Small intestine (tissue), 7 donors: ENCODE measurements around the gene SDCBP2. TPM values are rescaled to one million over a fixed set of nuclear protein-coding genes. Genes with fewer than 3 reads are reported as not detected.

Experiments used
- DNase-seq, 2 donors: peaks; one replicate each; pipeline versions ENCODE4 v3.0.0 to v3.0.0-alpha.2; 2013
- FAIRE-seq: peaks from 2 replicates; lab custom pipeline; 2012; peaks lifted over from hg19 to GRCh38; lab: Jason Lieb, UNC
- H3K27ac ChIP-seq, 3 donors: one replicate each; pipeline ENCODE4 v1.5.1; 2013; ENCODE audit warnings: low read length in 2 of 3, mild to moderate bottlenecking in 2 of 3, control low read depth in 1 of 3, inconsistent platforms in 1 of 3, low read depth in 1 of 3, moderate library complexity in 1 of 3
- H3K27me3 ChIP-seq, 3 donors: one replicate each; pipeline ENCODE4 v1.6.1; 2013; ENCODE audit warnings: low read length in 3 of 3, inconsistent platforms in 1 of 3; ENCODE audit not compliant: control insufficient read depth in 3 of 3, insufficient read depth in 3 of 3
- H3K36me3 ChIP-seq, 3 donors: one replicate each; pipeline ENCODE4 v1.6.1; 2013; ENCODE audit warnings: low read length in 3 of 3, inconsistent platforms in 1 of 3, low read depth in 1 of 3, mild to moderate bottlenecking in 1 of 3, moderate library complexity in 1 of 3; ENCODE audit not compliant: control insufficient read depth in 3 of 3, insufficient read depth in 2 of 3
- H3K4me1 ChIP-seq, 3 donors: one replicate each; pipeline ENCODE4 v1.6.1; 2013; ENCODE audit warnings: low read length in 2 of 3, inconsistent platforms in 1 of 3, low read depth in 1 of 3, mild to moderate bottlenecking in 1 of 3, moderate library complexity in 1 of 3; ENCODE audit not compliant: control insufficient read depth in 3 of 3, insufficient read depth in 2 of 3
- H3K4me3 ChIP-seq, 3 donors: one replicate each; pipeline ENCODE4 v1.5.1; 2013; ENCODE audit warnings: low read length in 3 of 3, control low read depth in 1 of 3, inconsistent platforms in 1 of 3, low read depth in 1 of 3, mild to moderate bottlenecking in 1 of 3, moderate library complexity in 1 of 3
- H3K9me3 ChIP-seq, 2 donors: one replicate each; pipeline ENCODE4 v1.6.1; 2013; ENCODE audit warnings: low read depth in 1 of 2, low read length in 1 of 2; ENCODE audit not compliant: control insufficient read depth in 2 of 2, insufficient read depth in 1 of 2
- WGBS, 3 donors: extraction: QIAGEN DNeasy Blood & Tissue Kit; methylation state at CpG; one replicate each; pipeline ENCODE4 v1.1.7; 2013; 5-methylcytosine and 5-hydroxymethylcytosine counted together
- polyA plus RNA-seq, 4 donors: library from polyadenylated mRNA; stranded (reverse) in 3 of 4; unstranded in 1 of 4; fragments of 200-250 nt in 3 of 4; fragments of 120-200 nt in 1 of 4; gene quantifications; one replicate each; pipeline versions ENCODE4 v1.2.1 to v1.2.3, GENCODE V29; 2013
- donor health status: healthy with polysubstance abuse.
- donor health status: control.
- donor health status: control.
- donor health status: Bipolar disorder and iron deficiency.
- donor health status: healthy.

SDCBP2 gene
- polyA plus RNA-seq, 4 donors = 94.4 to 724 (median 292) TPM

DNA sequence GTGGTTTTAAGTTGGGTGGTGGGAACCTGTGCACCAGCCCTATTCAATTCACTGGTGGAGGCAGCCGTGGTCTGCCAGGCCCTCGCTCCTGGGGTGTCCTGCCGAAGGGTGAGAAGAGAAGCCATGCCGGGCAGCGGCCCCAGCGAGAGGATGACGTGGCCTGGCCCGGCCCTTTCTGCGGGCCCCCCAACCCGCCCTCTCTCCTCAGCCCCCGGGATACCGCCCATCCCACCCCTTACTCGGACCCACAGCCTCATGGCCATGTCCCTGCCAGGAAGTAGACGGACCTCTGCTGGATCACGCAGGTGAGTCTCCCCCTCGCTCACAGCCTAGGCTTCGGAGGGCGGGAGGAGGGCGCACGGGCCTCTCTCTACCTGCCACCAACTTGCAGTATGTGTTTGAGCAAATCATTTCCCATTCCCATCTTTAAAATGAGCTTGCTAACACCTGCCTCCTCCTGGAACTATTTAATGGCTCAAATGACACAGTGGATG, 32.8 kb downstream of the SDCBP2 start:
- DNase-seq = no peak
- Histone ChIP-seq H3K36me3 (peaks cover 0 to 2% (median 0%) of the 10 kb centered on the region in 3 donors), H3K27me3 (no peaks in the 10 kb centered on the region), H3K27ac (no peak overlapping the region), H3K4me3 (no peak overlapping the region), H3K4me1 (peaks cover 0 to 4% (median 0%) of the 10 kb centered on the region in 3 donors), H3K9me3 (no peaks in the 10 kb centered on the region)
- 92 to 94% (median 92%) methylated on average over 17 to 20 of the region's 20 CpGs for WGBS, 3 donors
- no peak for FAIRE-seq

DNA sequence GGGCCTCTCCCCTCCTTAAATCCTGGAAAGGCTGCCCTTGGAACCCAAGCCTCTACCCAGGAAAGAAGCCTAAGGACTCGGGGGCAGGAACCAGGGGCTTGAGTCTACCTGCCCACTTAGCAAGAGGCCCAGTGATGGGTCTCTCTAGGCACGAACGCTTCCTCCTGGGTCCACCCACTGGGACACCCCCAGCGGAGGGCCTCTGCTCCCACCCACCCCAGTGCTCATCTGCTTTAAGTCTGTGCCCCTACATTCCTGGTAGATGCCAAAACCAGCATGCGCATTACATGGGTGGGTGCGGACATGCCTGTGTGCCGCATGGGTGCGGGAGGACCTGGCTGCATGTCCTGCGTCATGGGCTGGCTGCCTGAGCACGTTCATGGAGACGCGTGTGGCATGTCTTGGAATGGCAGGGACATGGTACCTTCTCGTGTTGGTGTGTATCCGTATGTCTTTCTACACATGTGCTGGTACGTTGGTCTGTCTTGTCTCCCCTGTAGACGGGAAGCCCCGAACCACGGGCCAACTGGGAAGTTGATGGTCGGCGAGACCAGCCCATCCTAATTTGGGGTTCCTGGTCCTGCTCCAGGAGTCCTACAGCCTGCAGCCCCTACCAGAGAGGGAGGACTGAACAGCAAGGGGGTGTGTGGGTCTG, 33.5 kb downstream of the SDCBP2 start:
- 93 to 96% (median 94%) methylated on average over 20 of the region's 20 CpGs for WGBS, 3 donors
- FAIRE-seq = no peak

DNA sequence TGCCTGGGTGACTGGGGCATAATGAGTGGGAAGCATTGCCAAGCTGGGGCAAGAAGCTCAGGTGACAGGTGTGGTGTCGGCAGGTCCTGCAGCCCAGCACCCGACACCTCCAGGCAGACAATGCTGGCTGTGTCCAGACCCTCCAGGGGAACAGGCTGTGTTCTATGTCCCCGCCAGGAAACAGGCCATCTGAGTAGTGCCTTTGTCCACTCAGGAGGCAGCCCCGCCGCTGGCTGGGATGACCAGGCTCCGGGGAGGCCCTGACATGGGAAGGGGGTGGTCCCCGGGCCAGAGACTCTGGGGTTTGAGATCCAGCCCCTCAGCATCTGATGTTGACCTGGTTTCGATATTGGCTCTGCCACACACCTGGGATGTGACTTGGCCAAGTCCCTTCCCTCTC, 34.4 kb downstream of the SDCBP2 start:
- Histone ChIP-seq H3K4me3 (no peak overlapping the region), H3K4me1 (no peaks in the 10 kb centered on the region), H3K36me3 (peaks cover 0 to 2% (median 0%) of the 10 kb centered on the region in 3 donors), H3K27ac (no peak overlapping the region), H3K27me3 (no peaks in the 10 kb centered on the region), H3K9me3 (no peaks in the 10 kb centered on the region)
- FAIRE-seq (no peak), DNase-seq (no peak)
- 88 to 93% (median 92%) methylated on average over 8 of the region's 8 CpGs for WGBS, 3 donors

More for the DNA sequence above, 33.5 kb downstream of the SDCBP2 start:
- Histone ChIP-seq H3K9me3 (no peaks in the 10 kb centered on the region), H3K36me3 (peaks cover 0 to 2% (median 0%) of the 10 kb centered on the region in 3 donors), H3K27me3 (no peaks in the 10 kb centered on the region), H3K27ac (no peak overlapping the region), H3K4me3 (no peak overlapping the region), H3K4me1 (no peaks in the 10 kb centered on the region)
- no peak for DNase-seq

DNA sequence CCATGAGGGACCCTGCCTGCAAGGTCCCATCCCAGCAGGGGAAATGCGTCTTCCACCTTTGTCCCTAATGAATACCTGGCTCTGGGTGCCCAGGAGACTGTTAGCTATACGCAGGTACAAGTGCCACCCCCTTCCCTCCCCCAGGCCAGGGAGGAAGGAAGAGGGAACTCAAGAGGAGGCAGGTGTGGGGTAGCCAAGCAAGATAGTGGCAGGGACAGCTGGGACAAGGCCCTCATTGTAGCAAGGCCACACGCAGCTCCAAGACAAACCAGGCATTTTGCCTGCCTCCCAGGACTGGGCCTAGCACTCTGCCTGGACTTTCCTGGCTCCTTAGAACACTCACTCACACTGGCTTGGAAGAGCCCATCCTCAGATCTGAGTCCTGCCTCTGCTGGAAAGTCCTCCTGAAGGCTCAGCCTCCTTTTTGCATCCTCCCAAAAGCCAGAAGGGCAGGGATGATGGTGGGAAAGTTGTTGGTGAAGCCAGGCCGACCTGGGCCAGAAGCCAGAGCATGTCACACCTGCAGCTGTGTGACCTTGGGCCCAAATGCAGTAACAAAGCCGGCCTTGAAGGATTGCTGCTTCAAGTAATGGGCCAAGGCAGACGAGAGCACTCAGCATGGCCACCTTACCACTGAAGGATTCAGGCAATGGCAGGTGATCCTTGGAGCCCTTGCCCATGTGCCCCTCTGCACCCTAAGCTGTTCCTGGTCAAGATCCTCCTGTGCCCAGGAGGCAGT, 35.1 kb downstream of the SDCBP2 start:
- 44 to 75% (median 51%) methylated on average over 6 of the region's 6 CpGs for WGBS, 3 donors
- no peaks in the 10 kb centered on the region for H3K4me1 ChIP-seq
- no peaks in the 10 kb centered on the region for H3K9me3 ChIP-seq
- DNase-seq (no peak), FAIRE-seq (no peak)
- H3K4me3 ChIP-seq = no peak overlapping the region
- peaks cover 0 to 2% (median 0%) of the 10 kb centered on the region in 3 donors for H3K36me3 ChIP-seq
- no peaks in the 10 kb centered on the region for H3K27me3 ChIP-seq
- no peak overlapping the region for H3K27ac ChIP-seq

DNA sequence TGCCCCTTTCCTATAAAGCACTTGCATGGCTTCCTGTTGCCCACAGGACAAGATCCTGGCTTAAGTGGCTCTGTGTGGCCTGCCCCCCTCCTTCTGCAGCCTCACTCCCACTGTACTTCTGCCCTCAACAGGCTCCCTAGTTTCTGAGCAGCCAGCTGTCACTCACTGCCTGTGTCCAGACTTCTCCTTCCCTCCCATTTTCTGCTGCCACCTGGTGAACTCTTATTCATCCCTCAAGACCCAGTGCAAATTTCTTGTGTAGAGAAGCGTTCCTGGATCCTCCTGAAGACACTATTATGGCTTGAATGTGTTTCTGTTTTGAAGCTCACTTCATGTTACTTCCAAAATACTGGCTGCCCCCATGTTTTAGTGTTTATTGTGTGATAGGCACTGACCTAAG, 36.3 kb downstream of the SDCBP2 start:
- FAIRE-seq (no peak), DNase-seq (no peak)
- H3K36me3 ChIP-seq = peaks cover 0 to 2% (median 0%) of the 10 kb centered on the region in 3 donors
- 88 to 91% (median 88%) methylated on average over 1 of the region's 1 CpG for WGBS, 3 donors
- no peaks in the 10 kb centered on the region for H3K9me3 ChIP-seq
- H3K27me3 ChIP-seq = no peaks in the 10 kb centered on the region
- H3K4me1 ChIP-seq = no peaks in the 10 kb centered on the region
- H3K27ac ChIP-seq = no peak overlapping the region
- H3K4me3 ChIP-seq = no peak overlapping the region

DNA sequence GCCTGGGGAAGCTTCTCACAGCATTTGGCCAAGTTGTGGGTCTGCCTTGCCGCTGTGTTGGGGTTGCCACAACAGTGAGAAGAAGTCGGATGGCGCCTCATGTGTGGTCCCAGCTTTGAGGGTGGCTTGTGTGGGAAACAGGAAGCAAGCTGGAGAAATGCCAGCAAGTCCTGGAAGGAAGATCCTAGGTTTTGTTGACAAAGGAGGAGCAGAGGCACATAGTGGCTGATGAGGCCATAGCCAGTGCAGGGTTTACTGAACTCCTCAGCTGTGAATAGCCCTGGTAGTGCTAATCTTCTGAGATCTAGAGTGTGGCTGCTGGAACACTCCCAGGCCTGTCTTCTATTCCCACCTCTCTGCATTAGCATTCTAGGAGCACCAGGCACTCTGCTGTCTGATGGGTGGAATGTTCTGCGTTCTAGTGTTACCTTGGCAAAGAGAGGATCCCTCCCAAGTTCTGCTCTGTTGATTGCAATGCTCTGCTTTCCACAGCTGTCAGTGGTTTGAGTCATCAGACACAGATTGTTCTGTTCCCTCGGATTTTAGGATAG, 37.7 kb downstream of the SDCBP2 start:
- DNase-seq (no peak), FAIRE-seq (no peak)
- Histone ChIP-seq H3K4me1 (no peaks in the 10 kb centered on the region), H3K27ac (peak overlapping the region in 1 of 3 donors; percentile 24), H3K27me3 (no peaks in the 10 kb centered on the region), H3K36me3 (no peaks in the 10 kb centered on the region), H3K9me3 (no peaks in the 10 kb centered on the region), H3K4me3 (no peak overlapping the region)
- 58 to 89% (median 72%) methylated on average over 5 of the region's 5 CpGs for WGBS, 3 donors

DNA sequence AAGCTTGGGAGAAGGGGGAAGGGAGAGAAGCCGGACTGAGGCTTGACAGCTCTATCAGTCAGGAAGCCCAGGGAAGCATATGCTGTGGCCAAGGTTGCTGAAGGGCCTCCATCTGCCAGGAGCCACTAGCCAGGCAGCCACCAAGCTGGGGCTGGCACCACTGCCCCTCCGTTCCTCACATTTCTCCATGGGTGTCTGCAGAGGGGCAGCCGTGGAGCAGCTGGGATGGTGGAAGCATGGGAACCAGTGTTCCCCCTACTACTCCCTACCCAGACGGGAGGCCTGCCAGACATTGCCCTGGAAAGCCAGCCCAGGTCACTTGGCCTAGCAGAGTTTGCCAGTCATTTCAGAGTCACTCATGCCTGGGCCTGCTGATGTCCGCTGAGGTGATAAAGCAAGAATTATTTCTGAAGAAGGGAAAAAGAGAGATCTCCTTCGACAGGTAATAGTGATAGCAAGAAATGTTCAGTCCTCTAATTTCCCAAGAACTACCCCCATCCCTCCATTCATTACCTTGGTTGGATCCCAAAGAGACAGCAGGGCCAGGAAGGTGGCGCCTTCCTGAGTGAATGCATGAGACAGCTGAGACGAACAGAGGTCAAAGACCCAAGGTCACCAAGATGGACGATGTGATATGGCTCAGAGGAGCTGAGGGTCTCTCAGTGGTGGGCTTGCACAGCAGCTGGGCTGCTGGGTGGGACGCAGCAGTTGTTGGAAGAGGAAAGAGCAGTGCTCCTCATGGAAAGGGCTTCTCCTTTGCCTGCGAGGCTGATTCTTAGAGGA, 41.0 kb downstream of the SDCBP2 start:
- Histone ChIP-seq H3K36me3 (no peaks in the 10 kb centered on the region), H3K4me1 (no peaks in the 10 kb centered on the region), H3K9me3 (no peaks in the 10 kb centered on the region), H3K4me3 (no peak overlapping the region), H3K27me3 (no peaks in the 10 kb centered on the region), H3K27ac (no peak overlapping the region)
- FAIRE-seq = no peak
- DNase-seq = no peak
- 78 to 89% (median 87%) methylated on average over 11 of the region's 11 CpGs for WGBS, 3 donors

DNA sequence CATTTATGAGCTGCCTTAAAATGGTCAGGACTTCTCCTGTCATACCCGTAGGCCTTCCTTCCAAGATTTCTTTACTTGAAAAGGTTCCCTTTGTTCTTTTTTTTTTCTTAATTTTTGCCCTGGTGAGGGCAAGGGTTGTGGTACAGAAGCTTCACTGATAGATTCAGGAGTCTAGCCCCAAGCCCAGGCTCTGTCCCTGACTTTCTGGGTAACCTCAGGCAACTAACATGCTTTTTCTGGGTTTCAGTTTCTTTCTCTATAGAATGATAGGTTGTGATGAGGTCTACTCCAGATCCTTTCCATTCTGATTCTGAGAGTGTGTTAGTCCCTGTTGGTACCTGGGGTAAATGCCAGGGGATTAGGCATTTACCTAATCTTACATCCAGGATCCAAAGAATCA, 41.6 kb downstream of the SDCBP2 start:
- WGBS, 3 donors = 30 to 67% (median 42%) methylated on average over 1 of the region's 1 CpG
- H3K4me1 ChIP-seq = no peaks in the 10 kb centered on the region
- no peaks in the 10 kb centered on the region for H3K36me3 ChIP-seq
- no peaks in the 10 kb centered on the region for H3K27me3 ChIP-seq
- FAIRE-seq (no peak), DNase-seq (no peak)
- no peak overlapping the region for H3K4me3 ChIP-seq
- H3K27ac ChIP-seq = no peak overlapping the region
- H3K9me3 ChIP-seq = no peaks in the 10 kb centered on the region
